ENCODE results near the gene CCDC9.
"Not testable (repeated sequence)": the region's sequence is repeated elsewhere in the genome, so short reads cannot be mapped to it uniquely, and the experiment has no call there.

Gene CCDC9

DNA sequence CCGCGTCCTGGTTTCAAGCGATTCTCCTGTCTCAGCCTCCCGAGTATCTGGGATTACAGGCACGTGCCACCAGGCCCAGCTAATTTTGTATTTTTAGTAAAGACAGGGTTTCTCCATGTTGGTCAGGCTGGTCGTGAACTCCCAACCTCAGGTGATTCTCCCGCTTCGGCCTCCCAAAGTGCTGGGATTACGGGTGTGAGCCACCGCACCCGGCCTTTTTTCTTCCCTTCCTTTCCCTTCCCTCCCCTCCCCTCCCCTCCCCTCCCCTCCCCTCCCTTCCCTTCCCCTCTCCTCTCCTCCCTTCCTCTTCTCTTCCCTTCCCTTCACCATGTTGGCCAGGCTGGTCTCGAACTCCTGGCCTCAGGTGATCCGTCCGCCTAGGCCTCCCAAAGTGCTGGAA is 44.5 kb downstream of the CCDC9 start:
- not testable (repeated sequence) for DNase-seq (ENCODE audit: low spot score)

DNA sequence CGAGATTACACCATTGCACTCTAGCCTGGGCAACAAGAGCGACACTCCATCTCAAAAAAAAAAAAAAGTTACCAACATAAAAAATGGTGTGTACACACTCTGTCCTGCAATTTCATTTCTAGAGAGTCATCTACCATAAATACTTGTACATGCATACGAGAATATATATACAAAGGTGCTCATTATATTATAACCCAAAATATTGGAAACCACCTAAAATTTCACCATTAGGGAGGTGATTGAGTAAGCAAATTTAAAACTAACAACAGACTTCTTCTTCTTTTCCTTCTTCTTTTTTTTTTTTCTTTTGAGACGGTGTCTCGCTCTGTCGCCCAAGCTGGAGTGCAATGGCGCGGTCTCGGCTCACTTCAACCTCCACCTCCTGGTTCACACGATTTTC is 45.9 kb downstream of the CCDC9 start:
- DNase-seq (ENCODE audit: low spot score), result no peak

DNA sequence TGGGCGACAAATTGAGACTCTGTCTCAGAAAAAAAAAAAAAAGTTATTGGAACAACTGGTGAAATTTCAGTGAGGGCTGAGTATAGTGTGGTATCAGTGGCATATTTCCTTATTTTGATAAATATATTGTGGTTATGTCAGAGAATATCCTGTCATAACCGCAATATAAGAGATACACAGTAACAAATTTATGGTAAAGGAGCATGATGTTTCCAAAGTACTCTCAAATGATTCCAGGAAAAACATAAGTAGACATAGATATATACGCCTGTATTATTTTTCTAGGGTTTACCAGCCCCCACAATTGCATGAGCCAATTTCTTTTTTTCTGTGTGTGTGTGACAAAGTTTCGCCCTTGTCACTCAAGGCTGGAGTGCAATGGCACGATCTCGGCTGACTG is 47.6 kb downstream of the CCDC9 start:
- DNase-seq (ENCODE audit: low spot score), result no peak

DNA sequence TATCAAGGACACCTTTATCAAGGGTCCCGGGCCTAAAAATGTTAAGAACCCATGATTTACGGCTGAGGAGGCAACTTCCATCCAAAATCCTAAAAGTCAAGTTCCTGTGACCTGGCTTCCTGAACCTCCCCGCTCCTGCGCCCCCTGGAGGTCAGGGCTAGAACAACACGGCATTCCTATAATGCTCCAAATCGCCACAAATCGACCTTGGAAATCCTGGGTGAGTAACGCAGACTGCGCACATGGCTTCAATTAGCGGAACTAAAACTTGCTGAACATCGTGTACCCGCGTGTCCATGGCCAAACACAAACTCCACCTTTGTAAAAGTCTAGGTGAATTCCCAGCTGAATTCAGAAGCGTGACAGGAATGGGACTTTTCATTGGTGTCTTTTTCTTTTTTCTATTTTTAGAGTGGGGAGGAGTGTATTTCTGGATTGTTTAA is 49.0 kb downstream of the CCDC9 start:
- DNase-seq (ENCODE audit: low spot score), result peak; percentile 72

DNA sequence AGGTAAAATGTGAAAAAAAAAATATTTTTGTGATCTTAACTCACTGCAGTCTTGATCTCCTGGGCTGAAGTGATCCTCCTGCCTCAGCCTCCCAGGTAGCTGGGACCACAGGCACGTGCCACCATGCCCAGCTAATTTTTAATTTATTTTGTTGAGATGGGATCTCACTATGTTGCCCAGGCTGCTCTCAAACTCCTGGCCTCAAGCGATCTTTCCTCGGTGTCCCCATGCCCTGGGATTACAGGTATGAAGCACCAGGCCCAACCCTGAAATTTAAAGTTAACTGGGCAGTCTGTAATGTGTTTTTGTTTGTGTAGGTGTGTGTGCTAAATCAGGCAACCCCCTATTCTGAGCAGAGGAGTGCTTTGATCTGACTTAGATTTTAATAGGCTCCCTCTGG is 50.0 kb downstream of the CCDC9 start:
- no peak for DNase-seq (ENCODE audit: low spot score)

DNA sequence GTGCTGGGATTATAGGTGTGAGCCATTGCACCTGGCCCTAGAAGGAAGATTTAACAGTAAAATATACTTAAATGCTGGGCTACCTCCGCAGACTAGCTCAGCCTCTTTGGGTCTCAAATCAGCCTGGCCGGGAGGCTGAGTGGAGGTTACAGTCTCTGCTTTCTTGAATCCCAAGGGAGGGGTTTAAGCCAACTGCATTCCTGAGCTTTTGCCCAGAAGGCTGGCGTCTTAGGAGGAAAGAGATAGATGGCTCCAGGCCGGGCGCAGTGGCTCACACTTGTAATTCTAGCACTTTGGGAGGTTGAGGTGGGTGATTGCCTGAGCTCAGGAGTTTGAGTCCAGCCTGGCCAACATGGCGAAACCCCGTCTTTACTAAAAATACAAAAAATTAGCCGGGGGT is 52.7 kb downstream of the CCDC9 start:
- DNase-seq (ENCODE audit: low spot score), result no peak

DNA sequence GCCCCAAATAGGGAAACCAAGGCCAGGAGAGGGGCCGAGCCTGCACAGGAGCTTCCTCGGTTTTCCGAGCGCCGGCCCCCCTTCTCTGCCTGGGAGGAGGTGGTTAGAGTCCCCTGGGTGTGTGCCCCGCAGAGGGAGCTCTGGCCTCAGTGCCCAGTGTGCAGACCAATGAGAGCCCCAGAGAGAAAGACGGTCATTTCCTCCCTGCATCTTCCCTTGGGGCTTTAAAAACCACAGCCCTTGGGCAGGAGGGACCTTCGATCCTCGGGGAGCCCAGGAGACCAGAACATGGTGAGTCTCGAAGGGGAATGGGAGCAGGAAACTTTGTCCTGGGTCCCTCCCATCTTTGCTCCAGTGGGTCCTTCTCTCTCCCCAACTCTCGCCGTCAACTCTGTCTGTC is 53.3 kb downstream of the CCDC9 start, which contains the start of gene C5AR1:
Gene C5AR1, plus strand, starts transcription at position 254 of the 400 bp plus-strand sequence. Its CDS starts 35 bp downstream, at position 289.
- DNase-seq (ENCODE audit: low spot score), result no peak

DNA sequence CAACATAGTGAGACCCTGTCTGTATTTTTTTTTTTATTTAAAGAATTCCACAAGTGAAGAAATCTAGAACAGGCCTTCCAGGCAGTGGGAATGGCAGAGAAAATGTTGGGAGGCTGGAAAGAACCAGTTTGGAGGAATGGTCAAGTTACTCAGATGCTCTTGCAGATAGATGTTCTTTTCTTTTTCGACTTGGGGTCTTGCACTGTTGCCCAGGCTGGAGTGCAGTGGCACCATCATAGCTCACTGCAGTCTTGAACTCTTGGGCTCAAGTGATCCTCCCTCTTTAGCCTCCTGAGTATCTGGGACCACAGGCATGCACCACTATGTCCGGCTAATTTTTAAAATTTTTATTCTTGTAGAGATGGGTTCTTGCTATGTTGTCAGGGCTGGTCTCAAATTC is 54.0 kb downstream of the CCDC9 start:
- no peak for DNase-seq (ENCODE audit: low spot score)

DNA sequence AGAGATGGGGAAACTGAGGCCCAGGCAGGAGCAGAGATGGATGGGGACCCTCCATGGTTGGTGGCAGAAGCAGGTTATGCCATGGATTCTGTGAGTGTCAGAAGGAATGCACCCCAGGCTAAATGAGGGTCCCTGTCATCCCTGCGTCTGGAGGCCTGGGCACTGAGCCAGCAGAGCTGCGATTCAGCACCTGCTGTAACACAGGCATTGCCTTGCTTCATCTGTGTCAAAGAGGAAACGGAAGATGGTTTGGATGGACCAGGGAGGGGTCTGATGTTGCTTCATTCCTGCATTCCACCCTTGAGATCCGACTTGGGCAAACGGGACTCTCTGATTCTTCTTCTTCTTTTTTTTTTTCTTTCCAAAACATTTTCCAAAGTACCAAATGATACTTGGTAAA is 54.5 kb downstream of the CCDC9 start:
- DNase-seq (ENCODE audit: low spot score), result no peak

DNA sequence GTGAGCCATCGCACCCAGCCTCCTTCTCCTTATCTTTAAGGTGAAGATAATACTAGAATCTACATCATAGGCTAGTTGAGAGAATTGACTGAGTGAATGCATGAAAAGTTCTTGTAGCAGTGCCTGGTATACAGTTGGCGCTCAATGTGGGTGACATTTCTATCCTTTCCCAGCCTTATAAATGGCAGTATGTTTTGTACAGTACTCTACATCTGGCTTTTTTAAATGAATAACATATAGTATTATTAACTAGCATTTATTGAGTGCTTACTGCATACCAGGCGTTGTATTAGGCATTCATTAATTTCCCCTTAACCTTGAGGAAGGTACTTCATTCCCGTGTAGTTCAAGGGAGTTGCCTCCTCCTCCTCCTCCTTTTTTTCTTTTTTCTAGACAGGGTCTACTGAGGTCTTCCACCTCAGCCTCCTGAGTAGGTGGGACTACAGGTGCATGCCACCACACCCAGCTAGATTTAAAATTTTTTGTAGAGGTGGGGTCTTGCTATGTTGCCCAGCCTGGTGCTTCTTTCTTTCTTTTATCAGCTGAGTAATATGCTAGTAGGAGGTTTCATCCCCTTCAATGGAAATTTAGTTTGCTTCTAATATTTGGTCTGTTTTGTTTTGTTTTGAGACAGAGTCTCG is 56.2 kb downstream of the CCDC9 start:
- DNase-seq (ENCODE audit: low spot score), result no peak

DNA sequence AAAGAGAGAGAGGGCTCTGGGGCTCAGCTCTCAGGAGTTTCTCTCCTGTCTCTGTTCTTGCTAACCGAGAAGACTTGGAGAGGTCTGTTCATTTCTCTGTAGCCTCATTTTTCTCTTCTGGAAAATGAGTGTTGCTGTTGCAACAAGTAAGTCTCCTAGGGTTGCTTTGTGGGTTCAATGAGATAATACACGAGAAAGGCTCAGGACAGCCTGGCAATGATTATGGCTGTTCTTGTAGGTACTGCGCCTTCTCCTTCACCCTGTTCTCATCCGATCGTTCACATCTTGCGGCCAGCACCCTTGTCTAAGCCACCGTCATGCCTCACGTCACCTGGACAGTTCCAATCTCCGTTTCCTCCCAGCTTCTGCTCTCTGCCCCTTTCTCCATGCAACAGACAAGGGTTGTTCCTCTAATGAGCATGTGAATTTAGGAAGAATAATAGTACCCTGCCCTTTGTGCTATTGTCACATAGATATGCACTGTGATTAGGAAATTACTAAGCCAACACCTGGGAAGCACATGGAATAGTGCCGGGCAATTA is 57.5 kb downstream of the CCDC9 start:
- no peak for DNase-seq (ENCODE audit: low spot score)

DNA sequence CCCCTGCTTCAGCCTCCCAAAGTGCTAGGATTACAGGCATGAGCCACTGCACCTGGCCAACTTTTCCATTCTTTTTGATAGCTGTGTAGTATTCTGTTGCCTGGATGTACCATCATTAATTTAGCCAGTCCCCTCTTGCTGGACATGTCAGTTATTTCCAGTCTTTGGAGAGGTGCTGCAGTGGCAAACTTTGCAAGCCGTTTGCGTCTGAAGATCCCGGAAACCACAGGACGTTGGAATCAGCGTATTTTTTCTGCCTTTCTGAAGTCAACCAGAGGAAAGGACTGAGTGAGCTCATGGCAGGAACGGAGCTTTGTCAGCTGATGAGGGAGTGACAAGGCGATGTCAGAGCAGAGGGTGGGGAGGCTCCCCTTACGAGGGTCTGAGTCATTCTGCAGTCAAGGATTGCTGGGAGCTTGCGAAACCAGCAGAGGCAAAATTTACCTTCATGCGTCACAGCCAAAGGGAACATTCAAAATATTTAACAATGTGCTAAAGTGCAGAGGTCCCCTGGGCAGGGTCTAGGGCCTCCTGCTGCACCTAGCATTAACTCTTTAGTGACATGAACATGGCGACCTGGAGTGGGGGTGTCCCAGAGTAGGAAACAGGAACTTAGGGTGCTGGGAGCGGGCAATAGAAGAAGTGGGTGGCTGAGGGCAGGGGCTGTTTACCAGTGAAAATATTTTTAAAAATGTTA is 58.9 kb downstream of the CCDC9 start:
- peak; percentile 73 for DNase-seq (ENCODE audit: low spot score)

DNA sequence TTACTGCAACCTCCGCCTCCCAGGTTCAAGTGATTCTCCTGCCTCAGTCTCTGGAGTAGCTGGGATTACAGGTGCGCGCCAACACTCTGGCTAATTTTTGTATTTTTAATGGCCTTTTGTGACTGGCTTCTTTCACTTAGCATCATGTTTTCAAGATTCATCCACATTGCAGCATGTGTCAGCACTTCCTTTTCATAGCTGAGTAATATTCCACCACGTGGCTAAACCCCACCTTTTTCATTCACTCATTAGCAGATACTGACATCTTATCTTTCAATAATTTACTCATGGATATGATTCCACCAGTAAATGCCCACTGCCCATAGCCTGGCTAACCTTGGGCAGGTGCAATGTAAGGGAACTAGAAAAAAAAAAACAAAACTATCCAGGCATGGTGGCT is 60.2 kb downstream of the CCDC9 start:
- no peak for DNase-seq (ENCODE audit: low spot score)

DNA sequence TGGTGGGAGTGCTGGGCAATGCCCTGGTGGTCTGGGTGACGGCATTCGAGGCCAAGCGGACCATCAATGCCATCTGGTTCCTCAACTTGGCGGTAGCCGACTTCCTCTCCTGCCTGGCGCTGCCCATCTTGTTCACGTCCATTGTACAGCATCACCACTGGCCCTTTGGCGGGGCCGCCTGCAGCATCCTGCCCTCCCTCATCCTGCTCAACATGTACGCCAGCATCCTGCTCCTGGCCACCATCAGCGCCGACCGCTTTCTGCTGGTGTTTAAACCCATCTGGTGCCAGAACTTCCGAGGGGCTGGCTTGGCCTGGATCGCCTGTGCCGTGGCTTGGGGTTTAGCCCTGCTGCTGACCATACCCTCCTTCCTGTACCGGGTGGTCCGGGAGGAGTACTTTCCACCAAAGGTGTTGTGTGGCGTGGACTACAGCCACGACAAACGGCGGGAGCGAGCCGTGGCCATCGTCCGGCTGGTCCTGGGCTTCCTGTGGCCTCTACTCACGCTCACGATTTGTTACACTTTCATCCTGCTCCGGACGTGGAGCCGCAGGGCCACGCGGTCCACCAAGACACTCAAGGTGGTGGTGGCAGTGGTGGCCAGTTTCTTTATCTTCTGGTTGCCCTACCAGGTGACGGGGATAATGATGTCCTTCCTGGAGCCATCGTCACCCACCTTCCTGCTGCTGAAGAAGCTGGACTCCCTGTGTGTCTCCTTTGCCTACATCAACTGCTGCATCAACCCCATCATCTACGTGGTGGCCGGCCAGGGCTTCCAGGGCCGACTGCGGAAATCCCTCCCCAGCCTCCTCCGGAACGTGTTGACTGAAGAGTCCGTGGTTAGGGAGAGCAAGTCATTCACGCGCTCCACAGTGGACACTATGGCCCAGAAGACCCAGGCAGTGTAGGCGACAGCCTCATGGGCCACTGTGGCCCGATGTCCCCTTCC is 63.9 kb downstream of the CCDC9 start:
- DNase-seq (ENCODE audit: low spot score), result no peak

Data from HuH-7 (cell line).